NCI-H2107 treated with DMSO at 0.1 percent for 48 hours (cell line): ENCODE results near the gene PAQR7.
A peak's percentile ranks its signal among the peaks of the same experiment; 100 is the strongest.
"Not testable (repeated sequence)": the region's sequence is repeated elsewhere in the genome, so short reads cannot be mapped to it uniquely, and the experiment has no call there.

ENCODE experiments used
- DNase-seq: peaks from one replicate; lab custom pipeline; 2025; ENCODE audit not compliant: unreplicated experiment; lab: John Stamatoyannopoulos, UW

Gene PAQR7

GRCh38 chr1:25854554-25854953 lies 21.0 kb downstream of the PAQR7 start:
- DNase-seq = peak; percentile 43

- DNase-seq = no peak
These were observed 27.0 kb downstream of the PAQR7 start for GRCh38 chr1:25848531-25848930.

DNA sequence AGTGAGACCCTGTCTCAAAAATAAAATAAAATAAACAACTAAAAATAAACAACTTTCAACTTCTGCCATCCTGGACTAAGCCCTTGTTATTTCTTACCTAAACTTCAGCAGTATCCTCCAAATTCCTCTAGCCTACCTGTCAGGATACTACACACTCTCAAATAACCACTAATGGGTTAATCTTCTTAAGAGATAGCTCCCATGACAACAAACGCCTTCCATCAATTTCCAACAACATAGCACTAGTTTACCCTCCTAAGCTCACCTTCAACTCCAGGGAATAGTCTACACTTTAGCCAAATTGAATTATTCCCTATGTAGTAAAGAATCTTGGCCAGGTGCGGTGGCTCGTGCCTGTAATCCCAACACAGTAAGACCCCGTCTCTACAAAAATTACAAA lies 27.6 kb downstream of the PAQR7 start:
- no peak for DNase-seq

DNA sequence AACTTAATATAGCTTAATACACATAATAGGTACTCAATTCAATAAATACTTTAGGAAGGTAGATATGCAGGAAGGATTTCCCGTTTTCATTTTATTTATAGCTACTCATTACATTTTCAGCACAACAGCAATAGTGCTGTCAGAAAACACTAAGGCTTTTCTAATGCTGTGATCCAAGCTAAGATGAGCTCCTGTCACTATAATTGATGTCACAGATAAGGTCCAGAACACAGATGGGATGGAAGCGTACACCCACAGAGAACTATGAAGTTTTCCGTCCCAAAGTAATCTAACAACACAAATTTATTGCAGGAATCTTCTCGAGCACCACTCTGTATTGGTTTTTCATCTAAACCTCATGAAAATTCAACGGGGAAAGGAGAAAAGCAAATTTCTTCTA lies 29.8 kb downstream of the PAQR7 start:
- DNase-seq = no peak

GRCh38 chr1:25844536-25845337 lies 30.8 kb downstream of the PAQR7 start:
- no peak for DNase-seq

- no peak for DNase-seq
These were observed 32.0 kb downstream of the PAQR7 start for GRCh38 chr1:25843483-25843882.

- DNase-seq = not testable (repeated sequence)
These were observed 35.7 kb downstream of the PAQR7 start for GRCh38 chr1:25839808-25840207.

DNA sequence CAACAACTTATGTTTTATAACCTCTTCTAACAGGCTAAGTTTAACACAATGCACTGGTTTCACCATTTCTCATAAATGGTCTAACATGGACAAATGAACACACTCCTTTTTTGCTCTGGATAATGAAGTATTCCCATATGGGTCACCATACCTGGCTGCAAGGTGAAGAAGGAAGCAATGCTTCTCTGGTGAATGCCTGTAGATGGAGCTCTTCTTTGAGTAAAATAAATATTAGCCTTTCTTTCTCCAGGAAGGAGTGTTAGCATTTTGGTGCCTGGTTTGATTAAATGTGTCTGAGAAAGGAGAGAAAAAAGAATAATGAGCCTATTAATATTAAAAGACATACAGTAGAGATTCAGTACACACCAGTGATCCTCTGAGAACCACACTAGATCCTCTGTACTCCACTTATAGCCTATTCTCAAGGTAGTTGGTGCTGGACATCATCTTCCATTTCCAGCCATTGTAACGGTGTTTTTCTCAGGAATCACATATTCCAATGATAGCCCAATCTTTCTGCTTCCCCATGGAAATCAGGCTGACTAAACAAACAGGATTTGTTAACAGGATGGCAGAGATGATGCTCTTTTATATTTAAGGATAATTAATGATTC lies 38.1 kb downstream of the PAQR7 start:
- DNase-seq = peak; percentile 54

- no peak for DNase-seq
These were observed 38.8 kb downstream of the PAQR7 start for GRCh38 chr1:25836695-25837094.

GRCh38 chr1:25834894-25835293 lies 40.6 kb downstream of the PAQR7 start:
- DNase-seq = no peak

DNA sequence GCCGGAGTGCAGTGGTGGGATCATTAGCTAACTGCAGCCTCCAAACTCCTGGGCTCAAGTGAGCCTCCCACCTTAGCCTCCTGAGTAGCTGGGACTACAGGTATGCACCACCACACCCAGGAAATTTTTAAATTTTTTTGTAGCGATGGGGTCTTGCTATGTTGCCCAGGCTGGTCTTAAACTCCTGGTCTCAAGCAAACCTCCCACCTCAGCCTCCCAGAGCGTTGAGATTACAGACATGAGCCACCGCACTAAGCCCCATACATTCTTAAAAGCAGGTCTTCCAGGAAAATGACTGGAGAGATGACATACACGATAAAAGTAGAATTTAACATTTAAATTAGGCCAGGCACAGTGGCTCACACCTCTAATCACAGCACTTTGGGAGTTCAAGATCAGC lies 42.4 kb downstream of the PAQR7 start:
- no peak for DNase-seq

DNA sequence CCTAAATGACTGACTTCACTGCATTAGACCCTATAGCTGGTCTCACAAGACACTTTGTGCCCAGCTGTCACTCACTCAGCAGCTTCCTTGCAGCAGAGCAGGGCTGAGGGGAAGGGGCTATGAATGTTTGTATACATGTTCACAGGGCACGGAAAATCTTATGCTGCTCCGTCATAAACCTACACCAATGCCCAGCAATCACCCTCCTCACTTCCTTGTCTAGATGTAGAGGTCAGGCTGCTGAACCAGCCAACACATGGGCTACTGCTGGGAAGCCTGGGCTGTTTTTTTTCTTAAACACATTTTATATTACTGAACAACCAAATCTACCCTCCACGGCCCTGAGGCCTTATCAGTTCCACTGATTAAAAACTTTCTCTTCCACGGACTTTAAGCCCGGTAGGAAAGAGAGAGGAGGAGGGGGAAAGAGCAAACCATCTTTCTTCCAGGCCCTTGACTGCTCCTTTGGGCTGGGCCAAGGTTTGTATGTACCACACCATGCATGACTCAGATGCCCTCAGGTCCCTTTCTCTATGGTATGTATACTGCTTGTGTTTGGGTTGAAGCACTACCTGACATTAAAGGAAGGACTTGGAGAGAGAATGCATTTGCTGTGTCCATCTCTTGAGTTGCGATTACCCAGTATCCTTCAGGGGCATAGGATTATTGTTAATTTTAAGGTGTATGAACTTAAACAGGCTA lies 43.0 kb downstream of the PAQR7 start:
- no peak for DNase-seq

- DNase-seq = no peak
These were observed 43.8 kb downstream of the PAQR7 start for GRCh38 chr1:25831569-25832196.

DNA sequence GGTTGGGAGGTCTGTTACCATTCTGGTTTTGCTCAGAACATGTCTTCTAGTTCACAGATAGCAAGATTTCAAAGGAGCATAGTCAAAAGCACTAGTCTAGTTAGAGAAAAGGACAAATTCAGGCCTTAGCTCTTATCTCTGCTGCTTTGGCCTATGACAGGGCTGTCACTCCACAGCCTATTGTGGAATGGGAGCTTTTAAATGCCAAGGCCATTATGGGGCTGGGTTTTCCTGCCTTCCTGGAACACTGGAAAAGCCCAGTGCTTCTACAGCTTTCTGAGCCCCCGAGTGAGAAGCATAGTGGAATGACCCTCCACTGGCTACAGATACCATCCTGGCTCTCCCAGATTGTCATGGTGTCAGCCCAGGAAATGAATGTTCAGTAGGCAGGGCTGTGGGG lies 46.5 kb downstream of the PAQR7 start:
- DNase-seq = no peak

- no peak for DNase-seq
These were observed 47.0 kb downstream of the PAQR7 start for GRCh38 chr1:25828491-25828890.

- no peak for DNase-seq
These were observed 48.9 kb downstream of the PAQR7 start for GRCh38 chr1:25826571-25826970.

- DNase-seq = no peak
These were observed 49.9 kb downstream of the PAQR7 start for GRCh38 chr1:25825605-25826004.

GRCh38 chr1:25821630-25822091 lies 53.8 kb downstream of the PAQR7 start:
- no peak for DNase-seq

GRCh38 chr1:25821112-25821476 lies 54.4 kb downstream of the PAQR7 start:
- no peak for DNase-seq

GRCh38 chr1:25820247-25821111 lies 55.0 kb downstream of the PAQR7 start:
- peak; percentile 62 for DNase-seq
